ENCODE data around the gene HYAL3. TPM values are rescaled to one million over a fixed set of nuclear protein-coding genes. Genes with fewer than 3 reads are reported as not detected.
"Not testable (repeated sequence)": the region's sequence is repeated elsewhere in the genome, so short reads cannot be mapped to it uniquely, and the experiment has no call there.

HYAL3 gene
- total and polyA plus RNA-seq, 2 experiments from 2014 or later = 7.6 to 9.6 TPM

DNA sequence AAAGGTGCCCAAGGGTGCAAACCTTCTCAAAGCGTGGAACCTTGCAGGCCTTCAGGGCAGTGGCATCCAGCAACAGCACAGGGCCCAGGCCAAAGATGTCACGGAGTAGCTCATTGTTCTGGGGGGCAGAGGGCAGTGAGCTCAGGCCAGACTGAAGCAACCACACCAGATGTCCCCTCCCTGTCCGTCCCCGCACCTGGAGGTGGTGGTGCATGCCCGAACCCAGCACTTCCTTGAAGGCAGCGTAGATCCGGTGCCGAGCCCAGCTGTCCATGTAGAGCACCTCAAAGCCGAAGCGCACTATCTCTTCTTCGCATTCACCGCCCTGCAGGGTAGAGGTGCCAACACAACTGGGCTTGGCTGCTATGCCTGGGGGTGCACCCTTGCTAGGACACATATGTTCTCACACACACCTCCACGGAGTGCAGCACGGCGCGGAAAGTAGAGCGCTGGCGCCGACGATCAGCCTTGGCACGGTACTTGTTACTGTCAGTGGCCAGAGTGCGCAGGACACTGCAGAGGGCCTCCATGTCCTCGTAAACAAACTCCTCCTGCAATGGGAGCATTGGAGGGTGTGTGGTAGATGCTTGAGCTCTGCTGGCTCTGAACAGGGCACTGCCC, 10.7 kb downstream of the HYAL3 start:
- WGBS, 2 experiments (ENCODE audit: low coverage in 1 of 2, low lambda C conversion rate in 2 of 2, missing lambda C conversion rate in 2 of 2) = 91 to 95% methylated on average over 23 of the region's 23 CpGs
- Histone ChIP-seq H3K79me2 (ENCODE audit: insufficient read depth) (peaks cover 28% of the 10 kb centered on the region), H3K9me2 (ENCODE audit: insufficient read depth) (no peaks in the 10 kb centered on the region), H3K36me3 (ENCODE audit: low read depth) (no peaks in the 10 kb centered on the region; the same call in 1 of the 2 replicates), H3K4me2 (ENCODE audit: unreplicated experiment) (no peak overlapping the region), H3K4me1 (ENCODE audit: insufficient read depth) (peaks cover 5% of the 10 kb centered on the region; the same call in 1 of the 2 replicates), H3K27me3 (replicated peaks; ENCODE audit: insufficient read depth) (no peaks in the 10 kb centered on the region), H3K27ac (no peak overlapping the region), H4K20me1 (ENCODE audit: insufficient read depth) (no peaks in the 10 kb centered on the region), H2AFZ (no peak overlapping the region), H3K4me3 (no peak overlapping the region), H3K9me3 (ENCODE audit: low read depth) (no peaks in the 10 kb centered on the region), H3K9ac (no peak overlapping the region), H3F3A (ENCODE audit: insufficient read depth) (no peaks in the 10 kb centered on the region)
- in situ Hi-C loops (cut with MboI) = no loop called here
- no peak for DNase-seq
- TF ChIP-seq EZH2phosphoT487 (IDR thresholded peaks at IDR 0.05; ENCODE audit: insufficient read depth, low read depth) = no peak
- TF ChIP-seq EZH2 (IDR thresholded peaks at IDR 0.05; ENCODE audit: insufficient read depth, poor library complexity, severe bottlenecking) = no peak

- Histone ChIP-seq H2AFZ (no peak overlapping the region), H3K27ac (no peak overlapping the region), H3K9me3 (ENCODE audit: low read depth) (no peaks in the 10 kb centered on the region), H3F3A (ENCODE audit: insufficient read depth) (no peaks in the 10 kb centered on the region), H4K20me1 (ENCODE audit: insufficient read depth) (no peaks in the 10 kb centered on the region), H3K9ac (no peak overlapping the region), H3K4me1 (ENCODE audit: insufficient read depth) (no peaks in the 10 kb centered on the region; the same call in 1 of the 2 replicates), H3K36me3 (ENCODE audit: low read depth) (no peaks in the 10 kb centered on the region; the same call in 1 of the 2 replicates), H3K4me3 (no peak overlapping the region), H3K79me2 (ENCODE audit: insufficient read depth) (peaks cover 28% of the 10 kb centered on the region), H3K27me3 (replicated peaks; ENCODE audit: insufficient read depth) (no peaks in the 10 kb centered on the region), H3K4me2 (ENCODE audit: unreplicated experiment) (no peak overlapping the region), H3K9me2 (ENCODE audit: insufficient read depth) (no peaks in the 10 kb centered on the region)
- TF ChIP-seq EZH2 (IDR thresholded peaks at IDR 0.05; ENCODE audit: insufficient read depth, poor library complexity, severe bottlenecking) (no peak), EZH2phosphoT487 (IDR thresholded peaks at IDR 0.05; ENCODE audit: insufficient read depth, low read depth) (no peak)
- in situ Hi-C loops (cut with MboI) = no loop called here
- 100% methylated on average over 1 of the region's 1 CpG for WGBS, 2 experiments (ENCODE audit: low coverage in 1 of 2, low lambda C conversion rate in 2 of 2, missing lambda C conversion rate in 2 of 2)
- DNase-seq = no peak
These were observed 11.9 kb downstream of the HYAL3 start for GRCh38 chr3:50287262-50287661.

DNA sequence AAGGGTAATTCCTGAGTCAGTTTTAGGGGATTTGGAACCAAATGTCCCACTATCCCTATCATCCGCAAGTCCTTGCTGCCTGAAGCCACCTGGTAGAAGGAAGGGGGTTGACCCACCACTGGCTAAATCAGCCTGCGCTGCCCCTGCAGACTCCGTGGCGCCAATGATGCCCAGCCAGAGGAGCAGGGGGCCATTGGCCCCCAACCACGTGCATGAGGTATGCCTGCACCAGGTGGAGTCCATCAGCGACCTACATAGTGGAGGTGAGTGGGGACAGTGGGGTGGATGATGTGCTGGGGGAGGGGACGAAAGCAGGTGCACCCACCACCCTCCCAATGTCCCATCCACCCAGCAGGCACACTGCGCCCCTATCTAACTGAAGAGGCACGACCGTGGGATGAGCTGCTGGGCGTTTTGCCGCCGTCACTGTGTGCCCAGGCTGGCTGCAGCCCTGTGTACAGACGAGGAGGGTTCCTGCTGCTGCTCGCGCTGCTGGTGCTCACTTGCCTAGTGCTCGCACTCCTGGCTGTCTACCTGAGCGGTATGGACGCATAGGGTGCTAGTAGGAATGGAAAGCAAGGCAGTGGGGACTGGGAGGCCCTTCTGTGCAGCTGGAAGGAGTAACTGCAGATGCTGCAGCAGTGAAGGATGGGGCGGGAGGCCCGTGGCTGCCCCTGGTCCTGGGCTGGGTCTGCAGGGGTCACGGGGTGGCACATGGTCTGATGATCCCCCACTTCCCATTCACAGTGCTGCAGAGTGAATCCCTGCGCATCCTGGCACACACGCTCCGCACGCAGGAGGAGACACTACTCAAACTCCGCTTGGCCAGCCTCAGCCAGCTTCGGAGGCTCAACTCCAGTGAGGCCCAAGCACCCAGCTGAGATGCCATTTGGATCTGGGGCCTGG, 12.6 kb downstream of the HYAL3 start:
- in situ Hi-C loops (cut with MboI) = no loop called here
- H3K36me3 ChIP-seq (ENCODE audit: low read depth) = no peaks in the 10 kb centered on the region; the same call in 1 of the 2 replicates
- 86 to 87% methylated on average over 28 of the region's 28 CpGs for WGBS, 2 experiments (ENCODE audit: low coverage in 1 of 2, low lambda C conversion rate in 2 of 2, missing lambda C conversion rate in 2 of 2)
- H4K20me1 ChIP-seq (ENCODE audit: insufficient read depth) = no peaks in the 10 kb centered on the region
- no peaks in the 10 kb centered on the region for H3K27me3 ChIP-seq (replicated peaks; ENCODE audit: insufficient read depth)
- H3K79me2 ChIP-seq (ENCODE audit: insufficient read depth) = peaks cover 21% of the 10 kb centered on the region
- H2AFZ ChIP-seq = no peak overlapping the region
- H3K4me1 ChIP-seq (ENCODE audit: insufficient read depth) = no peaks in the 10 kb centered on the region; the same call in 1 of the 2 replicates
- DNase-seq = no peak
- no peak overlapping the region for H3K4me2 ChIP-seq (ENCODE audit: unreplicated experiment)
- no peak overlapping the region for H3K4me3 ChIP-seq
- TF ChIP-seq EZH2phosphoT487 (IDR thresholded peaks at IDR 0.05; ENCODE audit: insufficient read depth, low read depth) (no peak), EZH2 (IDR thresholded peaks at IDR 0.05; ENCODE audit: insufficient read depth, poor library complexity, severe bottlenecking) (no peak)
- no peaks in the 10 kb centered on the region for H3K9me2 ChIP-seq (ENCODE audit: insufficient read depth)
- no peaks in the 10 kb centered on the region for H3K9me3 ChIP-seq (ENCODE audit: low read depth)
- no peaks in the 10 kb centered on the region for H3F3A ChIP-seq (ENCODE audit: insufficient read depth)
- no peak overlapping the region for H3K27ac ChIP-seq
- no peak overlapping the region for H3K9ac ChIP-seq

GRCh38 chr3:50284121-50284520, 15.1 kb downstream of the HYAL3 start:
- H3K79me2 ChIP-seq (ENCODE audit: insufficient read depth); H3K9ac ChIP-seq; H3K27ac ChIP-seq; H4K20me1 ChIP-seq (ENCODE audit: insufficient read depth); H3F3A ChIP-seq (ENCODE audit: insufficient read depth); DNase-seq; H3K4me3 ChIP-seq; in situ Hi-C loops (cut with MboI); H2AFZ ChIP-seq; H3K4me1 ChIP-seq (ENCODE audit: insufficient read depth); H3K36me3 ChIP-seq (ENCODE audit: low read depth); H3K4me2 ChIP-seq (ENCODE audit: unreplicated experiment); H3K9me2 ChIP-seq (ENCODE audit: insufficient read depth); H3K27me3 ChIP-seq (replicated peaks; ENCODE audit: insufficient read depth); H3K9me3 ChIP-seq (ENCODE audit: low read depth): not testable (repeated sequence)
- WGBS, 2 experiments (ENCODE audit: low coverage in 1 of 2, low lambda C conversion rate in 2 of 2, missing lambda C conversion rate in 2 of 2) = 77 to 80% methylated on average over 6 of the region's 6 CpGs

All from GM23248 (cell line).